Tibial nerve (tissue), 4 donors: Measurements from ENCODE around the gene ASPG. TPM values are rescaled to one million over a fixed set of nuclear protein-coding genes. Genes with fewer than 3 reads are reported as not detected.

Experiments used
- DNase-seq, 2 donors: peaks; one replicate each; pipeline ENCODE4 v3.0.0-alpha.2; 2019; ENCODE audit warnings: low spot score in 2 of 2
- H3K27ac ChIP-seq, 4 donors: fragments of 200-600 bp; sonication (generic) in 3 of 4; one replicate each; pipeline ENCODE4 v1.5.1; 2017 to 2019; ENCODE audit warnings: mild to moderate bottlenecking in 1 of 4
- H3K27me3 ChIP-seq, 2 donors: fragments of 200-600 bp; sonication (generic) in 1 of 2; one replicate each; pipeline versions ENCODE4 v1.5.1 to v1.6.0; 2017 to 2019
- H3K36me3 ChIP-seq, 3 donors: fragments of 200-600 bp; sonication (generic); one replicate each; pipeline ENCODE4 v1.5.1; 2018 to 2019
- H3K4me1 ChIP-seq, 4 donors: fragments of 200-600 bp; sonication (generic) in 3 of 4; one replicate each; pipeline ENCODE4 v1.5.1; 2017 to 2019
- H3K4me3 ChIP-seq, 4 donors: fragments of 200-600 bp; sonication (generic) in 3 of 4; one replicate each; pipeline ENCODE4 v1.5.1; 2017 to 2019; ENCODE audit warnings: mild to moderate bottlenecking in 1 of 4, moderate library complexity in 1 of 4
- H3K9me3 ChIP-seq, 4 donors: fragments of 200-600 bp; sonication (generic) in 3 of 4; one replicate each; pipeline ENCODE4 v1.5.1; 2017 to 2019
- CTCF ChIP-seq, 5 experiments: fragments of 200-600 bp in 3 of 5; fragments of 450-650 bp in 2 of 5; sonication (generic) in 3 of 5; IDR thresholded peaks; one replicate each; pipeline ENCODE4 v1.5.1; 2016 to 2019; ENCODE audit warnings: antibody characterized with exemption in 5 of 5, mild to moderate bottlenecking in 3 of 5, moderate library complexity in 2 of 5
- EP300 ChIP-seq, 2 donors: sonication (generic); formaldehyde crosslinking; IDR thresholded peaks; one replicate each; pipeline ENCODE4 v1.6.1; 2017; ENCODE audit warnings: antibody characterized with exemption in 2 of 2, mild to moderate bottlenecking in 1 of 2
- POLR2A ChIP-seq, 2 donors: fragments of 450-650 bp; IDR thresholded peaks; one replicate each; pipeline ENCODE4 v1.6.1; 2017; ENCODE audit warnings: antibody characterized with exemption in 2 of 2, mild to moderate bottlenecking in 2 of 2, moderate library complexity in 2 of 2
- WGBS, 2 donors: methylation state at CpG; one replicate each; pipeline ENCODE4 v1.1.5; 2018; 5-methylcytosine and 5-hydroxymethylcytosine counted together
- total RNA-seq, 4 donors: library from RNA; depleted of rRNA; stranded (reverse); fragments of >200 nt; gene quantifications; one replicate each; pipeline ENCODE4 v1.1.0, GENCODE V29; 2016

ASPG gene
- total RNA-seq, 4 donors from 2014 or later = 2.4 to 8.7 (median 2.7) TPM

DNA sequence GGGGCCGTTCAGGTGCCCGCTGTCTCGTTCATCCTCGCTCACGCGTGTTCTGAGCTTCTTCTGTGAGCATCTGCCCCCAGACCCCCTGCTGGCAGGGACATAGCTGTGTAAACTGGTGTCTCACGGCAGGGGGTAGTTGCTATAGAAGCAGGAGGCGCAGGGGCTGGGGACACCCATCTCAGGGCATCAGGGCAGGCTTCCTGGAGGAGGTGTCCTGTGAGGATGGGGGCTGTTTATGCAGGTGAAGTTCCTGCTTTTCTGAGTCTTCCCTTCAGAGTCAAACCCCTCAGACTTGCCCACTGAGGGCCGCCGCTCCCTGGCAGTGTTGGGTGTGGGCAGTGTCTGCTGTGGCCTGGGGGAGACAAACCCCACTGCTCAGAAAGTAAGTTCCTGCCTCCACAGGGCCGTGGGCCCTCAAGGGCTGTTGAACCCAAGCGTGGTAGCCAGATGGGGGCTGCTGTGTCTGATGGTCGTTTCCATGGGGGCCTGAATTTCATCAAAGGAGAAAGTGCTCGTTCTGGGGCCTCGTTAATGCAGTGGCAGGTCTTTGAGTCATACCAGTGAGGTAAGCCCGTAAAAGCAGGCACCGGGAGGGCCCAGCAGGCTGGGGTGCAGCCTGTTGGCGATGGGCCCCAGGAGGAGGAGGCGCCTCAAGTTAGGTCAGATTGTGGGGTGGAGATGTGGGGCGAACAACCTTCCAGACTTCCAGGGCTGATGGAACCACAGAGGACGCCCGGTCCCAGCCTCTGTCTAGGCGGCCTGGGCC lies 76.3 kb downstream of the ASPG start:
- TF ChIP-seq CTCF (IDR thresholded peaks at IDR 0.05) (no peak), POLR2A (IDR thresholded peaks at IDR 0.05) (no peak), EP300 (IDR thresholded peaks at IDR 0.05) (no peak)
- Histone ChIP-seq H3K27ac (no peak overlapping the region), H3K4me1 (no peaks in the 10 kb centered on the region), H3K27me3 (no peaks in the 10 kb centered on the region), H3K36me3 (peaks cover 0 to 6% (median 0%) of the 10 kb centered on the region in 3 donors), H3K9me3 (no peaks in the 10 kb centered on the region), H3K4me3 (no peak overlapping the region)
- WGBS, 2 donors = 83 to 85% methylated on average over 21 to 23 of the region's 23 CpGs
- no peak for DNase-seq

DNA sequence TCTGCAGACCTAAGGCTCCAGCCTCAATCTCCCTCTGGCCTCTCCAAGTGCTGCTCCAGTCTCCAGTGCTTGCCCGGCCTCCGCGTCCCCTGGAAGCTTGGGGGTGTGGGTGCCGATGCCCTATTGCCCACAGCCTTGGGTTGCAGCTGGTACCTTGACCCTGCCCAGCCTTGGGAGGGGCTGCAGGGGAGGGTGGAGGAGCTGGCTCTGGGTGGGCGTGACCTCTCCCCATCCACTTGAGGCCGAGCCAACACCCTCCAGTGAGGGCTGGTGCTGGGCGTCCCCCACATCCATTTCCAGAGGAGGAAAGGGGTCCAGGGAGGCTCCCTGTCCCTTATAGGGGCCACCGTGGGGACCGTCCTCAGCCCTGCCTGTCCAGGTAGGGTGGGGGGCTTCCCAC lies 77.0 kb downstream of the ASPG start:
- Histone ChIP-seq H3K4me3 (no peak overlapping the region), H3K4me1 (no peaks in the 10 kb centered on the region), H3K9me3 (no peaks in the 10 kb centered on the region), H3K27ac (no peak overlapping the region), H3K36me3 (peaks cover 0 to 12% (median 0%) of the 10 kb centered on the region in 3 donors), H3K27me3 (no peaks in the 10 kb centered on the region)
- DNase-seq = no peak
- 79 to 80% methylated on average over 2 to 8 of the region's 9 CpGs for WGBS, 2 donors
- TF ChIP-seq CTCF (IDR thresholded peaks at IDR 0.05) = no peak
- no peak for TF ChIP-seq POLR2A (IDR thresholded peaks at IDR 0.05)
- TF ChIP-seq EP300 (IDR thresholded peaks at IDR 0.05) = no peak

GRCh38 chr14:104163541-104163940 lies 78.0 kb downstream of the ASPG start:
- WGBS, 2 donors = 71 to 90% methylated on average over 12 to 20 of the region's 21 CpGs
- H3K4me1 ChIP-seq = no peaks in the 10 kb centered on the region
- H3K9me3 ChIP-seq = no peaks in the 10 kb centered on the region
- no peaks in the 10 kb centered on the region for H3K27me3 ChIP-seq
- TF ChIP-seq EP300 (IDR thresholded peaks at IDR 0.05) (no peak), POLR2A (IDR thresholded peaks at IDR 0.05) (no peak), CTCF (IDR thresholded peaks at IDR 0.05) (no peak)
- H3K36me3 ChIP-seq = peaks cover 0 to 13% (median 0%) of the 10 kb centered on the region in 3 donors
- H3K4me3 ChIP-seq = no peak overlapping the region
- no peak overlapping the region for H3K27ac ChIP-seq
- DNase-seq = no peak

- WGBS, 2 donors = 77 to 81% methylated on average over 10 to 18 of the region's 23 CpGs
- no peak for DNase-seq
- Histone ChIP-seq H3K27ac (no peak overlapping the region), H3K36me3 (peaks cover 0 to 12% (median 0%) of the 10 kb centered on the region in 3 donors), H3K4me1 (no peaks in the 10 kb centered on the region), H3K4me3 (no peak overlapping the region), H3K27me3 (no peaks in the 10 kb centered on the region), H3K9me3 (no peaks in the 10 kb centered on the region)
- TF ChIP-seq CTCF (IDR thresholded peaks at IDR 0.05) (no peak), POLR2A (IDR thresholded peaks at IDR 0.05) (no peak), EP300 (IDR thresholded peaks at IDR 0.05) (no peak)
Measured at GRCh38 chr14:104164041-104164440, 78.5 kb downstream of the ASPG start.

GRCh38 chr14:104164512-104164911 lies 79.0 kb downstream of the ASPG start:
- 77 to 86% methylated on average over 7 to 9 of the region's 9 CpGs for WGBS, 2 donors
- Histone ChIP-seq H3K4me3 (no peak overlapping the region), H3K36me3 (peaks cover 0 to 12% (median 0%) of the 10 kb centered on the region in 3 donors), H3K9me3 (no peaks in the 10 kb centered on the region), H3K27me3 (no peaks in the 10 kb centered on the region), H3K27ac (no peak overlapping the region), H3K4me1 (no peaks in the 10 kb centered on the region)
- TF ChIP-seq CTCF (IDR thresholded peaks at IDR 0.05) = no peak
- TF ChIP-seq POLR2A (IDR thresholded peaks at IDR 0.05) = no peak
- no peak for TF ChIP-seq EP300 (IDR thresholded peaks at IDR 0.05)
- DNase-seq = no peak
